ENCODE measurements around the gene MEF2D.
A peak's percentile ranks its signal among the peaks of the same experiment; 100 is the strongest.

MEF2D gene

GRCh38 chr1:156537027-156537426 is 36.5 kb upstream of the MEF2D start:
- no peaks in the 10 kb centered on the region for H3K27me3 ChIP-seq (ENCODE audit: insufficient read depth, low read length)
- H3K27ac ChIP-seq (ENCODE audit: low read length) = no peak overlapping the region
- peaks cover 92% of the 10 kb centered on the region for H3K36me3 ChIP-seq (ENCODE audit: insufficient read depth, low read depth, low read length)
- no peak overlapping the region for H3K9ac ChIP-seq (ENCODE audit: low read depth, low read length)
- no peak overlapping the region for H3K4me3 ChIP-seq (ENCODE audit: low read length)
- H3K9me3 ChIP-seq (ENCODE audit: insufficient read depth, low read depth, low read length) = no peaks in the 10 kb centered on the region
- no peaks in the 10 kb centered on the region for H3K4me1 ChIP-seq (ENCODE audit: insufficient read depth, low read length)

GRCh38 chr1:156534424-156535060 is 34.0 kb upstream of the MEF2D start:
- no peak overlapping the region; the same call in 1 of the 2 replicates for H3K9ac ChIP-seq (ENCODE audit: low read depth, low read length)
- H3K27me3 ChIP-seq (ENCODE audit: insufficient read depth, low read length) = no peaks in the 10 kb centered on the region
- no peaks in the 10 kb centered on the region for H3K9me3 ChIP-seq (ENCODE audit: insufficient read depth, low read depth, low read length)
- H3K27ac ChIP-seq (ENCODE audit: low read length) = no peak overlapping the region
- H3K4me1 ChIP-seq (ENCODE audit: insufficient read depth, low read length) = no peaks in the 10 kb centered on the region
- peaks cover 89% of the 10 kb centered on the region for H3K36me3 ChIP-seq (ENCODE audit: insufficient read depth, low read depth, low read length)
- no peak overlapping the region for H3K4me3 ChIP-seq (ENCODE audit: low read length)

- no peaks in the 10 kb centered on the region for H3K27me3 ChIP-seq (ENCODE audit: insufficient read depth, low read length)
- no peaks in the 10 kb centered on the region for H3K9me3 ChIP-seq (ENCODE audit: insufficient read depth, low read depth, low read length)
- H3K36me3 ChIP-seq (ENCODE audit: insufficient read depth, low read depth, low read length) = peaks cover 89% of the 10 kb centered on the region
- H3K4me1 ChIP-seq (ENCODE audit: insufficient read depth, low read length) = no peaks in the 10 kb centered on the region
- no peak overlapping the region for H3K27ac ChIP-seq (ENCODE audit: low read length)
- H3K9ac ChIP-seq (ENCODE audit: low read depth, low read length) = no peak overlapping the region
- H3K4me3 ChIP-seq (ENCODE audit: low read length) = no peak overlapping the region
These were observed 33.1 kb upstream of the MEF2D start for GRCh38 chr1:156533568-156534220.

GRCh38 chr1:156532374-156532773 is 31.8 kb upstream of the MEF2D start:
- H3K27ac ChIP-seq (ENCODE audit: low read length) = no peak overlapping the region
- no peaks in the 10 kb centered on the region for H3K9me3 ChIP-seq (ENCODE audit: insufficient read depth, low read depth, low read length)
- H3K9ac ChIP-seq (ENCODE audit: low read depth, low read length) = no peak overlapping the region
- H3K36me3 ChIP-seq (ENCODE audit: insufficient read depth, low read depth, low read length) = peaks cover 95% of the 10 kb centered on the region
- H3K4me1 ChIP-seq (ENCODE audit: insufficient read depth, low read length) = no peaks in the 10 kb centered on the region
- no peaks in the 10 kb centered on the region for H3K27me3 ChIP-seq (ENCODE audit: insufficient read depth, low read length)
- no peak overlapping the region for H3K4me3 ChIP-seq (ENCODE audit: low read length)

GRCh38 chr1:156530006-156530405 is 29.4 kb upstream of the MEF2D start:
- no peak overlapping the region for H3K27ac ChIP-seq (ENCODE audit: low read length)
- no peak overlapping the region for H3K9ac ChIP-seq (ENCODE audit: low read depth, low read length)
- no peaks in the 10 kb centered on the region for H3K27me3 ChIP-seq (ENCODE audit: insufficient read depth, low read length)
- peaks cover 11% of the 10 kb centered on the region; the same call in 1 of the 2 replicates for H3K4me1 ChIP-seq (ENCODE audit: insufficient read depth, low read length)
- no peaks in the 10 kb centered on the region for H3K9me3 ChIP-seq (ENCODE audit: insufficient read depth, low read depth, low read length)
- peaks cover 89% of the 10 kb centered on the region for H3K36me3 ChIP-seq (ENCODE audit: insufficient read depth, low read depth, low read length)
- H3K4me3 ChIP-seq (ENCODE audit: low read length) = no peak overlapping the region

GRCh38 chr1:156528875-156529425 is 28.4 kb upstream of the MEF2D start:
- Histone ChIP-seq H3K4me3 (ENCODE audit: low read length) (no peak overlapping the region), H3K27ac (ENCODE audit: low read length) (no peak overlapping the region), H3K27me3 (ENCODE audit: insufficient read depth, low read length) (no peaks in the 10 kb centered on the region), H3K4me1 (ENCODE audit: insufficient read depth, low read length) (peaks cover 11% of the 10 kb centered on the region; the same call in 1 of the 2 replicates), H3K9ac (ENCODE audit: low read depth, low read length) (no peak overlapping the region), H3K9me3 (ENCODE audit: insufficient read depth, low read depth, low read length) (no peaks in the 10 kb centered on the region), H3K36me3 (ENCODE audit: insufficient read depth, low read depth, low read length) (peaks cover 85% of the 10 kb centered on the region)

GRCh38 chr1:156528231-156528630 is 27.7 kb upstream of the MEF2D start:
- peaks cover 78% of the 10 kb centered on the region for H3K36me3 ChIP-seq (ENCODE audit: insufficient read depth, low read depth, low read length)

GRCh38 chr1:156527584-156527983 is 27.0 kb upstream of the MEF2D start:
- H3K4me3 ChIP-seq (ENCODE audit: low read length) = no peak overlapping the region

More at GRCh38 chr1:156528231-156528630, 27.7 kb upstream of the MEF2D start:
- H3K4me1 ChIP-seq (ENCODE audit: insufficient read depth, low read length) = peaks cover 11% of the 10 kb centered on the region; the same call in 1 of the 2 replicates
- H3K9ac ChIP-seq (ENCODE audit: low read depth, low read length) = no peak overlapping the region
- no peak overlapping the region for H3K27ac ChIP-seq (ENCODE audit: low read length)
- no peaks in the 10 kb centered on the region for H3K27me3 ChIP-seq (ENCODE audit: insufficient read depth, low read length)
- H3K9me3 ChIP-seq (ENCODE audit: insufficient read depth, low read depth, low read length) = no peaks in the 10 kb centered on the region
- H3K4me3 ChIP-seq (ENCODE audit: low read length) = no peak overlapping the region

GRCh38 chr1:156525856-156526489 is 25.4 kb upstream of the MEF2D start:
- Histone ChIP-seq H3K4me3 (ENCODE audit: low read length) (peak overlapping the region; percentile 19; the same call in 1 of the 2 replicates), H3K27me3 (ENCODE audit: insufficient read depth, low read length) (no peaks in the 10 kb centered on the region), H3K9me3 (ENCODE audit: insufficient read depth, low read depth, low read length) (no peaks in the 10 kb centered on the region), H3K9ac (ENCODE audit: low read depth, low read length) (peak overlapping the region; percentile 60; the same call in 1 of the 2 replicates), H3K4me1 (ENCODE audit: insufficient read depth, low read length) (peaks cover 11% of the 10 kb centered on the region; the same call in 1 of the 2 replicates), H3K36me3 (ENCODE audit: insufficient read depth, low read depth, low read length) (peaks cover 58% of the 10 kb centered on the region), H3K27ac (ENCODE audit: low read length) (no peak overlapping the region)

More at GRCh38 chr1:156527584-156527983, 27.0 kb upstream of the MEF2D start:
- H3K27me3 ChIP-seq (ENCODE audit: insufficient read depth, low read length) = no peaks in the 10 kb centered on the region
- no peak overlapping the region for H3K9ac ChIP-seq (ENCODE audit: low read depth, low read length)
- H3K27ac ChIP-seq (ENCODE audit: low read length) = no peak overlapping the region
- H3K4me1 ChIP-seq (ENCODE audit: insufficient read depth, low read length) = peaks cover 11% of the 10 kb centered on the region; the same call in 1 of the 2 replicates
- H3K36me3 ChIP-seq (ENCODE audit: insufficient read depth, low read depth, low read length) = peaks cover 71% of the 10 kb centered on the region
- H3K9me3 ChIP-seq (ENCODE audit: insufficient read depth, low read depth, low read length) = no peaks in the 10 kb centered on the region

GRCh38 chr1:156525071-156525501 is 24.5 kb upstream of the MEF2D start:
- no peaks in the 10 kb centered on the region for H3K27me3 ChIP-seq (ENCODE audit: insufficient read depth, low read length)
- H3K4me1 ChIP-seq (ENCODE audit: insufficient read depth, low read length) = peaks cover 11% of the 10 kb centered on the region; the same call in 1 of the 2 replicates
- H3K36me3 ChIP-seq (ENCODE audit: insufficient read depth, low read depth, low read length) = peaks cover 49% of the 10 kb centered on the region
- H3K9ac ChIP-seq (ENCODE audit: low read depth, low read length) = no peak overlapping the region
- no peaks in the 10 kb centered on the region for H3K9me3 ChIP-seq (ENCODE audit: insufficient read depth, low read depth, low read length)
- H3K27ac ChIP-seq (ENCODE audit: low read length) = no peak overlapping the region
- no peak overlapping the region for H3K4me3 ChIP-seq (ENCODE audit: low read length)

GRCh38 chr1:156524481-156524869 is 23.9 kb upstream of the MEF2D start:
- Histone ChIP-seq H3K9me3 (ENCODE audit: insufficient read depth, low read depth, low read length) (no peaks in the 10 kb centered on the region), H3K36me3 (ENCODE audit: insufficient read depth, low read depth, low read length) (peaks cover 45% of the 10 kb centered on the region), H3K27me3 (ENCODE audit: insufficient read depth, low read length) (no peaks in the 10 kb centered on the region), H3K4me3 (ENCODE audit: low read length) (no peak overlapping the region), H3K27ac (ENCODE audit: low read length) (no peak overlapping the region), H3K9ac (ENCODE audit: low read depth, low read length) (no peak overlapping the region), H3K4me1 (ENCODE audit: insufficient read depth, low read length) (peaks cover 11% of the 10 kb centered on the region; the same call in 1 of the 2 replicates)
